SK-N-SH treated with all-trans-retinoic acid at 6 μM for 48 hours (cell line): ENCODE results near the gene ATP13A2.

ENCODE experiments used
- ARNTL ChIP-seq: fragments of 450-650 bp; formaldehyde crosslinking; IDR thresholded peaks from 2 replicates; pipeline ENCODE4 v1.5.0; 2020; ENCODE audit warnings: low read depth, mild to moderate bottlenecking, moderate library complexity, borderline replicate concordance
- CSDC2 ChIP-seq: fragments of 250-450 bp; sonication (Bioruptor Pico); IDR thresholded peaks from 2 replicates; pipeline ENCODE4 v1.5.0; 2020; ENCODE audit warnings: mild to moderate bottlenecking, moderate library complexity
- RARB ChIP-seq: fragments of 250-450 bp; sonication (Bioruptor Pico); IDR thresholded peaks from 2 replicates; pipeline ENCODE4 v1.8.0; 2021; ENCODE audit warnings: mild to moderate bottlenecking, moderate library complexity
- ZFP3 ChIP-seq: fragments of 250-450 bp; sonication (Bioruptor Pico); IDR thresholded peaks from 2 replicates; pipeline ENCODE4 v1.5.0; 2020; ENCODE audit warnings: mild to moderate bottlenecking, moderate library complexity
- ZFP30 ChIP-seq: fragments of 450-650 bp; formaldehyde crosslinking; IDR thresholded peaks from 2 replicates; pipeline ENCODE4 v1.5.0; 2022; ENCODE audit warnings: mild to moderate bottlenecking, moderate library complexity
- ZNF565 ChIP-seq: fragments of 450-650 bp; formaldehyde crosslinking; conservative IDR thresholded peaks from 2 replicates; pipeline ENCODE4 v1.5.0; 2020; ENCODE audit warnings: low read depth, mild to moderate bottlenecking, moderate library complexity
- ZNF70 ChIP-seq: fragments of 450-650 bp; formaldehyde crosslinking; IDR thresholded peaks from 2 replicates; pipeline ENCODE4 v1.5.0; 2020; ENCODE audit warnings: mild to moderate bottlenecking, moderate library complexity
- TF ChIP-seq, protein P1 (sequence below): fragments of 250-450 bp; sonication (Bioruptor Pico); IDR thresholded peaks from 2 replicates; pipeline ENCODE4 v1.5.0; 2020; ENCODE audit warnings: mild to moderate bottlenecking, moderate library complexity
- TF ChIP-seq, protein P2 (sequence below): fragments of 250-450 bp; sonication (Bioruptor Pico); IDR thresholded peaks from 2 replicates; pipeline ENCODE4 v1.8.0; 2021; ENCODE audit warnings: low read depth, mild to moderate bottlenecking, moderate library complexity, borderline replicate concordance
- TF ChIP-seq, protein P3 (sequence below): fragments of 250-450 bp; sonication (Bioruptor Pico); IDR thresholded peaks from 2 replicates; pipeline ENCODE4 v1.8.0; 2020; ENCODE audit warnings: mild to moderate bottlenecking, moderate library complexity, borderline replicate concordance
- TF ChIP-seq, protein P4 (sequence below): fragments of 250-450 bp; sonication (Bioruptor Pico); IDR thresholded peaks from 2 replicates; pipeline ENCODE4 v1.5.1; 2020; ENCODE audit warnings: low read depth, mild to moderate bottlenecking, moderate library complexity

DNA sequence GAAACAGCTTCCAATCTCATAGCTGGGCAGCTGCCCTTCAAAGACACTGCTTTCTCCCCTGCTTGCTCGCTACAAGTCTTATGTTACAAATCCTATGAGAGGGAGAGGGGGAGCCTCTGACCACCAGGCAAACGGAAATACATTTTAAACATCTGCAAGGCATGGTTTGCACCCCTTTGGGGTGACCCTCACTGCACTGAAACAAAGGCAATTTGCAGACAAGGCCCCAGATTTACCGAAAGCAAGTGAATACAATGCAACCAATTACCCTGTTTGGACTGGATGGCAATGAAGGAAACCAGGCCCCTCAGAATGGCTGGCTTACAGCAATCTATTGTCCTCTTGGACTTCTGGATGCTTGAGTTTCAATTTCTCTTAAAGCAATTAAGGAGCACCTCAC is 11.8 kb upstream of the ATP13A2 start:
- TF ChIP-seq ARNTL = no peak
- TF ChIP-seq, protein P1, sequence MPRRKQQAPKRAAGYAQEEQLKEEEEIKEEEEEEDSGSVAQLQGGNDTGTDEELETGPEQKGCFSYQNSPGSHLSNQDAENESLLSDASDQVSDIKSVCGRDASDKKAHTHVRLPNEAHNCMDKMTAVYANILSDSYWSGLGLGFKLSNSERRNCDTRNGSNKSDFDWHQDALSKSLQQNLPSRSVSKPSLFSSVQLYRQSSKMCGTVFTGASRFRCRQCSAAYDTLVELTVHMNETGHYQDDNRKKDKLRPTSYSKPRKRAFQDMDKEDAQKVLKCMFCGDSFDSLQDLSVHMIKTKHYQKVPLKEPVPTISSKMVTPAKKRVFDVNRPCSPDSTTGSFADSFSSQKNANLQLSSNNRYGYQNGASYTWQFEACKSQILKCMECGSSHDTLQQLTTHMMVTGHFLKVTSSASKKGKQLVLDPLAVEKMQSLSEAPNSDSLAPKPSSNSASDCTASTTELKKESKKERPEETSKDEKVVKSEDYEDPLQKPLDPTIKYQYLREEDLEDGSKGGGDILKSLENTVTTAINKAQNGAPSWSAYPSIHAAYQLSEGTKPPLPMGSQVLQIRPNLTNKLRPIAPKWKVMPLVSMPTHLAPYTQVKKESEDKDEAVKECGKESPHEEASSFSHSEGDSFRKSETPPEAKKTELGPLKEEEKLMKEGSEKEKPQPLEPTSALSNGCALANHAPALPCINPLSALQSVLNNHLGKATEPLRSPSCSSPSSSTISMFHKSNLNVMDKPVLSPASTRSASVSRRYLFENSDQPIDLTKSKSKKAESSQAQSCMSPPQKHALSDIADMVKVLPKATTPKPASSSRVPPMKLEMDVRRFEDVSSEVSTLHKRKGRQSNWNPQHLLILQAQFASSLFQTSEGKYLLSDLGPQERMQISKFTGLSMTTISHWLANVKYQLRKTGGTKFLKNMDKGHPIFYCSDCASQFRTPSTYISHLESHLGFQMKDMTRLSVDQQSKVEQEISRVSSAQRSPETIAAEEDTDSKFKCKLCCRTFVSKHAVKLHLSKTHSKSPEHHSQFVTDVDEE (CRISPR knock-in tag) = no peak
- no peak for TF ChIP-seq ZFP3 (CRISPR knock-in tag)
- TF ChIP-seq, protein P2, sequence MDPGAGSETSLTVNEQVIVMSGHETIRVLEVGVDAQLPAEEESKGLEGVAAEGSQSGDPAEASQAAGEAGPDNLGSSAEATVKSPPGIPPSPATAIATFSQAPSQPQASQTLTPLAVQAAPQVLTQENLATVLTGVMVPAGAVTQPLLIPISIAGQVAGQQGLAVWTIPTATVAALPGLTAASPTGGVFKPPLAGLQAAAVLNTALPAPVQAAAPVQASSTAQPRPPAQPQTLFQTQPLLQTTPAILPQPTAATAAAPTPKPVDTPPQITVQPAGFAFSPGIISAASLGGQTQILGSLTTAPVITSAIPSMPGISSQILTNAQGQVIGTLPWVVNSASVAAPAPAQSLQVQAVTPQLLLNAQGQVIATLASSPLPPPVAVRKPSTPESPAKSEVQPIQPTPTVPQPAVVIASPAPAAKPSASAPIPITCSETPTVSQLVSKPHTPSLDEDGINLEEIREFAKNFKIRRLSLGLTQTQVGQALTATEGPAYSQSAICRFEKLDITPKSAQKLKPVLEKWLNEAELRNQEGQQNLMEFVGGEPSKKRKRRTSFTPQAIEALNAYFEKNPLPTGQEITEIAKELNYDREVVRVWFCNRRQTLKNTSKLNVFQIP (CRISPR knock-in tag) = no peak
- TF ChIP-seq, protein P3, sequence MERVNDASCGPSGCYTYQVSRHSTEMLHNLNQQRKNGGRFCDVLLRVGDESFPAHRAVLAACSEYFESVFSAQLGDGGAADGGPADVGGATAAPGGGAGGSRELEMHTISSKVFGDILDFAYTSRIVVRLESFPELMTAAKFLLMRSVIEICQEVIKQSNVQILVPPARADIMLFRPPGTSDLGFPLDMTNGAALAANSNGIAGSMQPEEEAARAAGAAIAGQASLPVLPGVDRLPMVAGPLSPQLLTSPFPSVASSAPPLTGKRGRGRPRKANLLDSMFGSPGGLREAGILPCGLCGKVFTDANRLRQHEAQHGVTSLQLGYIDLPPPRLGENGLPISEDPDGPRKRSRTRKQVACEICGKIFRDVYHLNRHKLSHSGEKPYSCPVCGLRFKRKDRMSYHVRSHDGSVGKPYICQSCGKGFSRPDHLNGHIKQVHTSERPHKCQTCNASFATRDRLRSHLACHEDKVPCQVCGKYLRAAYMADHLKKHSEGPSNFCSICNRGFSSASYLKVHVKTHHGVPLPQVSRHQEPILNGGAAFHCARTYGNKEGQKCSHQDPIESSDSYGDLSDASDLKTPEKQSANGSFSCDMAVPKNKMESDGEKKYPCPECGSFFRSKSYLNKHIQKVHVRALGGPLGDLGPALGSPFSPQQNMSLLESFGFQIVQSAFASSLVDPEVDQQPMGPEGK = no peak
- TF ChIP-seq RARB (CRISPR knock-in tag) = no peak
- TF ChIP-seq, protein P4, sequence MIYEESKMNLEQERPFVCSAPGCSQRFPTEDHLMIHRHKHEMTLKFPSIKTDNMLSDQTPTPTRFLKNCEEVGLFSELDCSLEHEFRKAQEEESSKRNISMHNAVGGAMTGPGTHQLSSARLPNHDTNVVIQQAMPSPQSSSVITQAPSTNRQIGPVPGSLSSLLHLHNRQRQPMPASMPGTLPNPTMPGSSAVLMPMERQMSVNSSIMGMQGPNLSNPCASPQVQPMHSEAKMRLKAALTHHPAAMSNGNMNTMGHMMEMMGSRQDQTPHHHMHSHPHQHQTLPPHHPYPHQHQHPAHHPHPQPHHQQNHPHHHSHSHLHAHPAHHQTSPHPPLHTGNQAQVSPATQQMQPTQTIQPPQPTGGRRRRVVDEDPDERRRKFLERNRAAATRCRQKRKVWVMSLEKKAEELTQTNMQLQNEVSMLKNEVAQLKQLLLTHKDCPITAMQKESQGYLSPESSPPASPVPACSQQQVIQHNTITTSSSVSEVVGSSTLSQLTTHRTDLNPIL = no peak
- no peak for TF ChIP-seq CSDC2 (CRISPR knock-in tag)
- no peak for TF ChIP-seq ZNF565 (CRISPR knock-in tag)
- TF ChIP-seq ZNF70 = no peak
- no peak for TF ChIP-seq ZFP30
